Stimulated activated CD4-positive, alpha-beta T cell treated with anti-CD3 and anti-CD28 coated beads, TNF-alpha, amount 100 ng/mL, for 48 hours (primary cell): Measurements from ENCODE around the gene MAPKAP1.

Source experiments
- DNase-seq, 3 donors: peaks; one replicate each; pipeline ENCODE4 v3.0.0-alpha.2; 2020; ENCODE audit warnings: low read depth in 3 of 3

The MAPKAP1 gene

DNA sequence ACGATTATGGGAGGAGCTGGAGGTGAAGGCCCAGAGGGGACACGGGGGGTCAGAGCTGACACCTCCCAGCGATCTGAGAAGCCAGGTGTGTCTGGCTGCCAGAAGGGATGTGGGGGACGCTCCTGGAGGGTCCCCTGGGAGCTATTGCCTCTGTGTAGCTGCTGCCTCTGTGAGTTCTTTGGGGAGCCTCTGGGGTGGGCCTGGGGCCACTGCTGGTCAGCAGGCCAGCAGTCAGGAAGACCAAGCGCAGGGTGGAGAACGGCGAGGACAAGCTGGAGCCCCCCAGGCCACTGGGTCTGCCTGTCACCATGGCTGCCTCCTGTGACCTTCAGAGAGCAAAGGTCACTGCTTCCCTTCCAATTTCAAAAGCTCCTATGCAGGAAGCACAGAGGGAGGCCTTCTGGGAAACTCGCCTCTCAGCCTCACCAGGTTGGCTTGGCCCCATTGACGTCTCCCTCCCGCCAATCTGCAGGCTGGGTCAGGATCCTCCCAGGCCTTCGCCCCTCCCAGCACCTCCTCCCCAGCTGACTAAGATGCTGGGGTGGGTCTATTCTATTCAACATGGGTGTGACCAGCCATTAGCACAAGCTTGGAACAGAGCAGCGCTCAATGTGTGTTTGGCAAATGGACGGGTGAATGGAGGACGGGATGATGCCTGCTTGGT lies 319.0 kb downstream of the MAPKAP1 start:
- no peak for DNase-seq
